RWPE2 (cell line): Measurements from ENCODE around the gene FRS3.

Experiments
- ATAC-seq: fragments of 200-7000 bp; cut with Tn5 transposase; 3 replicates; pipeline ENCODE4 v1.9.1; 2021; ENCODE audit warnings: low read depth
- DNase-seq: peaks from one replicate; pipeline ENCODE4 v3.0.0-alpha.2; 2020; ENCODE audit warnings: low spot score
- H3K27ac ChIP-seq: fragments of 450-650 bp; 2 replicates; pipeline ENCODE4 v1.5.1; 2017; ENCODE audit warnings: mild to moderate bottlenecking; ENCODE audit not compliant: poor library complexity, severe bottlenecking
- H3K27me3 ChIP-seq: fragments of 250-450 bp; sonication (Bioruptor Pico); 2 replicates; pipeline ENCODE4 v1.5.1; 2021; ENCODE audit warnings: mild to moderate bottlenecking, moderate library complexity; ENCODE audit not compliant: insufficient read depth, poor library complexity, severe bottlenecking
- H3K36me3 ChIP-seq: fragments of 250-450 bp; sonication (Bioruptor Pico); 2 replicates; pipeline ENCODE4 v1.5.1; 2020; ENCODE audit warnings: low read depth, mild to moderate bottlenecking, moderate library complexity
- H3K4me1 ChIP-seq: fragments of 250-450 bp; sonication (Bioruptor Pico); 2 replicates; pipeline ENCODE4 v1.5.1; 2021; ENCODE audit warnings: mild to moderate bottlenecking, moderate library complexity; ENCODE audit not compliant: insufficient read depth, poor library complexity, severe bottlenecking
- H3K4me3 ChIP-seq: fragments of 250-450 bp; sonication (Bioruptor Pico); 2 replicates; pipeline ENCODE4 v1.5.1; 2021; ENCODE audit warnings: mild to moderate bottlenecking, moderate library complexity; ENCODE audit not compliant: severe bottlenecking
- H3K9me3 ChIP-seq: fragments of 250-450 bp; sonication (Bioruptor Pico); 2 replicates; pipeline ENCODE4 v1.5.1; 2021; ENCODE audit warnings: mild to moderate bottlenecking, moderate library complexity; ENCODE audit not compliant: severe bottlenecking
- TF ChIP-seq, protein P1 (sequence below): fragments of 450-650 bp; IDR thresholded peaks from one replicate; pipeline ENCODE4 v1.5.1; 2017; ENCODE audit warnings: mild to moderate bottlenecking, moderate library complexity; ENCODE audit not compliant: poor library complexity, severe bottlenecking

The FRS3 gene

DNA sequence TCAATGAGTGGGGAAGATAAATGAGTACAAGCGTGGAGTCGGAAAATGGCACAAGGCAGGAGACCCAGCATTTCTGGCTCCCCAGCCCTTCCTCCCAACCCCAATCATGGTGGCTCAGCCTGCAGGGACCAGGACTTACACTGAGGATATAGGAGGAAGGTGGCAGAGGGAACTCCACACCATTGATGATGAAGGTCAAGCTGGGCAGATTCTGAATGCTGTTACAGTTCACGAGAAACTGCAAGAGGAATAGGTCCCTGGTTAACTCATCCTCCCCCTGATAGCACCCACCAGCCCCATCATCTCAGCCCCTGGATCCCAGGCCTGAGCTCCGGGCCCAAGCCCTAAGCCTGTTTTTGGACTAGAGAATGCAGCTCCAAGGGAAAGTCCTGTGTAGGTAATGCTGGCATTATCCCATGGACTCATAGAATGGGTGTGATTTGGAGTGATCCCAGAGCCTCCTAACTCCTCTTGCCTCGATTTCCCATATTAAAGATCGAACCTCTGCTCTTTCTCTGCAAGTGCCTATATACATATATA, 42.0 kb downstream of the FRS3 start:
- H3K4me1 ChIP-seq = peaks cover 16% of the 10 kb centered on the region
- H3K27ac ChIP-seq = no peak overlapping the region
- H3K36me3 ChIP-seq = no peaks in the 10 kb centered on the region
- no peak for DNase-seq
- H3K27me3 ChIP-seq = no peaks in the 10 kb centered on the region
- no peak overlapping the region for H3K4me3 ChIP-seq
- TF ChIP-seq, protein P1, sequence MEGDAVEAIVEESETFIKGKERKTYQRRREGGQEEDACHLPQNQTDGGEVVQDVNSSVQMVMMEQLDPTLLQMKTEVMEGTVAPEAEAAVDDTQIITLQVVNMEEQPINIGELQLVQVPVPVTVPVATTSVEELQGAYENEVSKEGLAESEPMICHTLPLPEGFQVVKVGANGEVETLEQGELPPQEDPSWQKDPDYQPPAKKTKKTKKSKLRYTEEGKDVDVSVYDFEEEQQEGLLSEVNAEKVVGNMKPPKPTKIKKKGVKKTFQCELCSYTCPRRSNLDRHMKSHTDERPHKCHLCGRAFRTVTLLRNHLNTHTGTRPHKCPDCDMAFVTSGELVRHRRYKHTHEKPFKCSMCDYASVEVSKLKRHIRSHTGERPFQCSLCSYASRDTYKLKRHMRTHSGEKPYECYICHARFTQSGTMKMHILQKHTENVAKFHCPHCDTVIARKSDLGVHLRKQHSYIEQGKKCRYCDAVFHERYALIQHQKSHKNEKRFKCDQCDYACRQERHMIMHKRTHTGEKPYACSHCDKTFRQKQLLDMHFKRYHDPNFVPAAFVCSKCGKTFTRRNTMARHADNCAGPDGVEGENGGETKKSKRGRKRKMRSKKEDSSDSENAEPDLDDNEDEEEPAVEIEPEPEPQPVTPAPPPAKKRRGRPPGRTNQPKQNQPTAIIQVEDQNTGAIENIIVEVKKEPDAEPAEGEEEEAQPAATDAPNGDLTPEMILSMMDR = no peak
- no peaks in the 10 kb centered on the region for H3K9me3 ChIP-seq
- ATAC-seq = no peak

DNA sequence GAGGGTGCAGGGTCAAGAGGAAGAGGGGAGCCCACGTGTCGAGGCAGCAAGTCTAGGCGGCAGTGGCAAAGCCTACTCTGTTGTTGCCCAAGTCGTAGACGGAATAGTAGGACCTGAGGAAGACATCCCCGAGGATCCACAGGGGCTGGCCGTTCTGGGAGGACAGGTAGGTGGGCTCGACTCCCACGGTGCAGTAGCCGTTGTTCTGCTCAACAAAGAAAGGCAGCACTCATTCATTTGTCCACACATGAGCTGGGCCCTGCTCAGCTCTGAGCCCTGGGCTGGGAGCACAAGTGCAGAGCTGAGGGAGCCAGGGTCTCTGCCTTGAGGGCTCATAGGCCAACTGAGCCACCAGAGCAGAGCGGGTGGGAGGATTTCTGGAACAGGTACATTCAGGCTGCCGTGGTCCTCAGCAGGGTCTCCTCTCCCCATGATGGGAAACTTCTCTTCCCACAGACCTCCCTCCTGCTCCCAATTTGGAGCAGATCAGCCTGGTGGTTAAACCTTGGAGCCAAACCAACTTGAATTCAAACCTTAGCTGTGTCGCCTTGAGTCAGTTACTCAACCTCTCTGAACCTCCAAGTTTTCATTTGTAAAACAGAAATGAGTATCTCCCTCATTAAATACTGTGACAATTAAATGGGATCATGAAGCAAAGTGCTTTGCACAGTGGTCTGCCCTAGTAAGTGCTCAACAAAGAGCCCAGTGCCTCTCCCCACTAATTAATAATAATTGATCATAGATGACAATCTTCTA, 42.7 kb downstream of the FRS3 start:
- Histone ChIP-seq H3K36me3 (no peaks in the 10 kb centered on the region), H3K4me1 (peaks cover 22% of the 10 kb centered on the region), H3K27ac (no peak overlapping the region), H3K9me3 (no peaks in the 10 kb centered on the region), H3K27me3 (no peaks in the 10 kb centered on the region), H3K4me3 (no peak overlapping the region)
- TF ChIP-seq, protein P1 = no peak
- DNase-seq (no peak), ATAC-seq (no peak)

DNA sequence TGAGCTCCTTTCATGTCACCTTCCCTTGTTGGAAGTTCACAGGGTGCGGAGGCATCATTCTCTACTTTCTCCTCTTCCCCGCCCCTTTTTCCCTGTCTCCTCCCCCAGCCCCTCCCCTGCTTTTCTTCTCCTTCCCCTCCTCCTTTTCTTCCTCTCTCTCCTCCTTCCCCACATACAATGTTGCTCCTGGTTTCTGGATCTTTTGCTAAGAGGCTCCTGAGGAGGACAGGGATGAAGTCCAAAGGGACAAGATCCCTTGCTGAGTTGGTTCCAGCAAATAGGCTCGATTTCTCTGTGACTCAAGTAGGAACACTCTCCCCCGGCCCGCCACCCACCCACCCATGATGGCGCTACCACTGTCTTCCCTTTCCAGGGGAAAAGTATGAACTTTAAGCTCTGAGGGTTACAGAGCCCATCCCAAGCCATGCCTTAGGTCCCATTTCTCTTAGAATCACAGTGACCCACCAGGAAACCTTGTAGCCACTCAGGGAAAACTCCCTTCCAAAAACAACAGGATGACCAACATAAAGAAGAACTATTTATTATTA, 43.4 kb downstream of the FRS3 start:
- no peak overlapping the region for H3K4me3 ChIP-seq
- DNase-seq (no peak), ATAC-seq (no peak)
- TF ChIP-seq, protein P1 = no peak
- no peak overlapping the region for H3K27ac ChIP-seq
- H3K9me3 ChIP-seq = no peaks in the 10 kb centered on the region
- no peaks in the 10 kb centered on the region for H3K27me3 ChIP-seq
- no peaks in the 10 kb centered on the region for H3K36me3 ChIP-seq
- H3K4me1 ChIP-seq = peaks cover 22% of the 10 kb centered on the region

DNA sequence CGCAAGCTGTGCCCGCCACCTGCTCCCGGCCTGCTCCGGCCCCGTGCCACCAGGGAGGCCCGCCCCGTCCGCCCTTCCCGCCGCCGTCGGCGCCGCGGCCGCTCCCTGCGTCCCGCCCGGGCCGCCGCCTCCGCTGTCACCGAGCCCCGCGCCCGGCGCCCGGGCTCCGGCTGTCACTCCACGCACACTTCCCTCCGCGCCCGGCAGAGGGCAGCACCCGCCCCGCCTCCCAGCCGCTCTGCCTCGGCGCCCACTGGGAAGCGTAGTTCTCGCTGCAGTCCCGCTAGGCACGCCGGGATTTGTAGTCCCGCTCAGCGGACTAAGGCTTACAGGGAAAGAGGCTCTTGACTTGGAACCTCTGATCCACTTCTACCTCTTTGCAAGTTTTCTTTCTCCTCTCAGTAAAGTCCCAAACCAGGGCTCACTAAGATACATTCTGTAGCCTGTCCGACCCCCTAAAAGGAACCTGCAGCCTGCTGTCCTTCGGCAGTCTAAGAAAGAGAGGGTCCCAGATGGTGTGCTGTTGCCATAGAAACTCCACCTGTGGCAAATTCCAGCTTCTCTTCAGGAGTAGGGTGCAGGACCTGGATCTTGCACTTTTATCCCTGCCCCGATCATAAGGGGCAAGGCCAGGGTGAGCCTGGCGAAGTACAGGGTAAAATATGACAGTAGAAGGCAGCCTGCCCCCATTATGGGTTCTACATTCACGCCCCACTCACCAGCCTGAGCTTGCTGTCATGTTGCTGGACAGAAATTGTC, 44.1 kb downstream of the FRS3 start, which contains the start of gene TFEB:
TFEB (minus strand) TSS at position 182 of the 759 bp plus-strand sequence. CDS start 44,395 bp downstream, outside the sequence.
- H3K27ac ChIP-seq = peak within 1 kb of the TSS; percentile 66
- TF ChIP-seq, protein P1 = peak; percentile 98

More for the DNA sequence above, 44.1 kb downstream of the FRS3 start, which contains the start of gene TFEB:
- Histone ChIP-seq H3K4me3 (peak within 1 kb of the TSS; percentile 68), H3K9me3 (no peaks in the 10 kb centered on the region), H3K36me3 (no peaks in the 10 kb centered on the region), H3K4me1 (peaks cover 21% of the 10 kb centered on the region), H3K27me3 (no peaks in the 10 kb centered on the region)
- DNase-seq (peak; percentile 87), ATAC-seq (peak; percentile 67)
